Skeletal muscle satellite cell (primary cell): ENCODE results near the gene MYH11.
"Not testable (repeated sequence)": the region's sequence is repeated elsewhere in the genome, so short reads cannot be mapped to it uniquely, and the experiment has no call there.

ENCODE experiments used
- H3K27me3 ChIP-seq: 2 replicates; pipeline ENCODE4 v1.7.0; 2013; ENCODE audit warnings: low read length; ENCODE audit not compliant: control insufficient read depth, insufficient read depth
- H3K36me3 ChIP-seq: 2 replicates; pipeline ENCODE4 v1.7.0; 2013; ENCODE audit warnings: mild to moderate bottlenecking, control low read depth, low read length; ENCODE audit not compliant: insufficient read depth
- H3K4me1 ChIP-seq: 2 replicates; pipeline ENCODE4 v1.7.0; 2013; ENCODE audit warnings: low read length; ENCODE audit not compliant: control insufficient read depth, insufficient read depth
- H3K4me2 ChIP-seq: 2 replicates; pipeline ENCODE4 v1.7.0; 2013; ENCODE audit warnings: mild to moderate bottlenecking, low read length
- H3K4me3 ChIP-seq: 2 replicates; pipeline ENCODE4 v1.7.0; 2013; ENCODE audit warnings: low read length
- H3K9ac ChIP-seq: 2 replicates; pipeline ENCODE4 v1.7.0; 2013; ENCODE audit warnings: mild to moderate bottlenecking, low read depth, low read length, moderate library complexity
- H3K9me3 ChIP-seq: replicated peaks from 2 replicates; pipeline ENCODE4 v1.7.0; 2013; ENCODE audit warnings: mild to moderate bottlenecking, control low read depth, low read length

MYH11 gene

DNA sequence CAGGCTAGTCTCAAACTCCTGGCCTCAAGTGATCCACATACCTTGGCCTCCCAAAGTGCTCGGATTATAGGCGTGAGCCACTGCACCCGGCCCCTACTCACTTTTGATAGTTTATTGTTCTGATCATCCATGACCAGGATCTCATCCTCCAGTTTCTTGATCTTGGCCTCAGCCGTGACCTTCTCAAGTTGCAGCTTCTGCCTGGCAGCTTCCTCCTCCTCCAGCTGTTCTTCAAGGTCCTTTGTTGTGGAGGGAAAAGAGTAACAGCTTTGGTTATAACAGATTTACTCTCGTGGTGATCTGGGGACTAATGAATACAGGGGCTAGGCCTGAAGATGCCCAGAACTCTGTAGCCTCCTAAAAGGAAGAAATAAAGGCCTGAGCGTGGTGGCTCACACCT, 116.9 kb downstream of the MYH11 start:
- no peak overlapping the region for H3K9ac ChIP-seq
- H3K27me3 ChIP-seq = no peaks in the 10 kb centered on the region
- no peak overlapping the region for H3K4me3 ChIP-seq
- no peak overlapping the region for H3K4me2 ChIP-seq
- no peaks in the 10 kb centered on the region for H3K9me3 ChIP-seq
- no peaks in the 10 kb centered on the region for H3K36me3 ChIP-seq
- no peaks in the 10 kb centered on the region for H3K4me1 ChIP-seq

DNA sequence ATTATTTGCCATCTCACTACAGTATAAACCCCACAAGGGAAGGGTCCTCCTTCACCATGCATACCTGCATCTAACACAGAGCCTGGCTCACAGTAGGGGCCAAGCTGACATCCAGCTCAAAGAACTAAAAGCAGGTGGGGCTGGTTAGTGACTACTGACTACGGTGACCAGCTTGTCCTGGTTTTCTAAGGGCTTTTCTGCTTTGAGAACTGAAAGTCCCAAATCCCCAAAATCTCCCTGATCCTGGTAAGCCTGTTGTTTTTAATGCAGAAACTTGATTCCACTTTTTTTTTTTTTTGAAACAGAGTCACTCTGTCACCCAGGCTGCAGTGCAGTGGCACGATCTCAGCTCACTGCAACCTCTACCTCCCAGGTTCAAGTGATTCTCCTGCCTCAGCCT, 117.4 kb downstream of the MYH11 start:
- Histone ChIP-seq H3K27me3 (no peaks in the 10 kb centered on the region), H3K36me3 (no peaks in the 10 kb centered on the region), H3K4me3 (no peak overlapping the region), H3K9me3 (no peaks in the 10 kb centered on the region), H3K4me1 (no peaks in the 10 kb centered on the region), H3K4me2 (no peak overlapping the region), H3K9ac (no peak overlapping the region)

DNA sequence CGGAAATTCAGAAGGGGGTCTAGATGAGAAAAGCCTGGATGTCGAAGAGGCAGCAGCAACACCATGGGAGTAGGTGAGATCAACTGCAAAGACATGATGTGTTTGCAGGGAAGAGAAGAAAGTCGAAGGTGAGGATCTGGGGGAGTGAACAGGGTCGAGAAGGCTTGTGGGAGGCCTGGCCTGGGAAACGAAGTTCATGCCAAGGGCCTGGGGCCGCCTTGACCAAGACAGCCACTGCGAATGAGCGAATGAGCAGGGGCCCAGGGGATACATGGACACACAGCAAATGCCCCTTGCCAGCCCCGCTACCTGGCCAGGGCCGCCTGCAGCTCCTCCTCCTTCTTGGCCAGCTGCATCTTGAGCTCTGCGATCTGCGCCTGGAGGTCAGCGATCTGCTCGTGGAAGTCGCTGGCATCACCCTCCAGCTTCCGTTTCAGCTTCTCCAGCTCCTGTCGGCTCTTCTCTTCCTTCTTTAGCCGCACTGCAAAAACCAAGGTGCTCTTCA, 119.6 kb downstream of the MYH11 start:
- no peak overlapping the region for H3K4me2 ChIP-seq
- H3K4me1 ChIP-seq = peaks cover 6% of the 10 kb centered on the region
- H3K4me3 ChIP-seq = no peak overlapping the region
- H3K36me3 ChIP-seq = no peaks in the 10 kb centered on the region
- no peak overlapping the region for H3K9ac ChIP-seq
- H3K27me3 ChIP-seq = no peaks in the 10 kb centered on the region
- no peaks in the 10 kb centered on the region for H3K9me3 ChIP-seq

- H3K36me3 ChIP-seq = no peaks in the 10 kb centered on the region
- no peak overlapping the region for H3K4me3 ChIP-seq
- no peak overlapping the region for H3K9ac ChIP-seq
- no peaks in the 10 kb centered on the region for H3K9me3 ChIP-seq
- H3K4me1 ChIP-seq = peaks cover 6% of the 10 kb centered on the region
- H3K27me3 ChIP-seq = no peaks in the 10 kb centered on the region
- H3K4me2 ChIP-seq = no peak overlapping the region
Observed at GRCh38 chr16:15736529-15736928, 120.3 kb downstream of the MYH11 start.

- no peaks in the 10 kb centered on the region for H3K27me3 ChIP-seq
- H3K9me3 ChIP-seq = no peaks in the 10 kb centered on the region
- H3K4me3 ChIP-seq = no peak overlapping the region
- H3K4me1 ChIP-seq = peaks cover 6% of the 10 kb centered on the region
- no peak overlapping the region for H3K4me2 ChIP-seq
- no peaks in the 10 kb centered on the region for H3K36me3 ChIP-seq
- H3K9ac ChIP-seq = no peak overlapping the region
Observed at GRCh38 chr16:15735610-15736009, 121.2 kb downstream of the MYH11 start.

- no peak overlapping the region for H3K9ac ChIP-seq
- no peaks in the 10 kb centered on the region for H3K27me3 ChIP-seq
- no peaks in the 10 kb centered on the region for H3K9me3 ChIP-seq
- H3K4me3 ChIP-seq = no peak overlapping the region
- H3K4me1 ChIP-seq = peaks cover 6% of the 10 kb centered on the region
- H3K36me3 ChIP-seq = no peaks in the 10 kb centered on the region
- no peak overlapping the region for H3K4me2 ChIP-seq
Observed at GRCh38 chr16:15732416-15732815, 124.4 kb downstream of the MYH11 start.

DNA sequence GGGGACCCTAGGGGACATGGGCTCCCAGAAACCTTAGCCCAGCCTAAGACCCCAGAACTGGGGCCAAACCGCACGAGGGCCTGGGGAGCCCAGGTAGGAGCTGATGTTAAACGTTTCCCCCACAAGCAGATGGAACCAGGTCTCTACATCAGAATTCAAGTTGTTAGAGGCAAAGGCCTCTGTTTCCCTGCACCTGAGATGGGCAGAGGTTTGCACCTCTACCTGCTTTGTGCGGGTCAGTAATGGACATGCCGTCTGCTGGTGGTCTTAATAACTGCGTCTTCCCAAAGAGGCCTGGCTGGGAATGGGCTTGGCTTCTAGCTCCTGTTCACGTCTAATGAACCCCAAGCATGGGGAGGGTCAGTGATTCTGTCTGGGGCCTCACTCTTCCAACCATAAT, 127.7 kb downstream of the MYH11 start:
- Histone ChIP-seq H3K27me3 (no peaks in the 10 kb centered on the region), H3K9ac (no peak overlapping the region), H3K4me1 (peaks cover 6% of the 10 kb centered on the region), H3K9me3 (no peaks in the 10 kb centered on the region), H3K4me3 (no peak overlapping the region), H3K36me3 (peaks cover 16% of the 10 kb centered on the region), H3K4me2 (no peak overlapping the region)

GRCh38 chr16:15727697-15728096, 129.1 kb downstream of the MYH11 start:
- not testable (repeated sequence) for H3K4me1 ChIP-seq, H3K27me3 ChIP-seq, H3K9me3 ChIP-seq, H3K4me2 ChIP-seq, H3K9ac ChIP-seq, H3K4me3 ChIP-seq
- H3K36me3 ChIP-seq = peaks cover 16% of the 10 kb centered on the region

GRCh38 chr16:15726715-15727114, 130.1 kb downstream of the MYH11 start:
- H3K36me3 ChIP-seq = peaks cover 16% of the 10 kb centered on the region
- no peak overlapping the region for H3K4me2 ChIP-seq
- H3K9me3 ChIP-seq = no peaks in the 10 kb centered on the region
- H3K4me3 ChIP-seq = no peak overlapping the region
- no peaks in the 10 kb centered on the region for H3K4me1 ChIP-seq
- H3K27me3 ChIP-seq = no peaks in the 10 kb centered on the region
- H3K9ac ChIP-seq = no peak overlapping the region

DNA sequence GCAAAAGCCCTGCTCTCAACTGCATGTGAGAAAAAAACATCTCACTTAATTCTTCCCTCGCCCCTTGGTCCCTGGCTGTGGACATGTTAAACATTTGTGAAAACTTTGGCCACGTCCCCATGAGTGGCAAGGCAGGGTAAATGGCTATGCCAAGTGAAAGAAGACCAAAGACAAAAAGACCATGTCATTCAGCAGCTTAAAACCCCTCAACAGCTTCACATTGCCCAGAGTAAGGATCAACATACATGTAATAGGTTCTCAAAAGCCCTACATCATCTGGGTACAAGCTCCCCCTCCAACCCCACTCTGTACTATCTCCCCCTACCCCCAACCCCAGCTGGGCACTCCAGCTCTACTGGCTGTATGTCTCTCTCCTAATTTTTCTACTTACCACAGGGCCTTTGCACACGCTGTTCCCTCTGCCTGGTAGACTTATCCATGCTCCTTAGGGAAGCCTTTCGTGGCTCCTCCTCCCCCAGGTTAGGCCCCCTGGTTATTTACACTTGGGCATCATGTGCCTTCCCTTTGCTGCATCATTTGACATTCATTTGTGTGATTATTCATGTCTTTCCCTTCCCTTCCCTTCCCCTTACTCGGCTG, 131.1 kb downstream of the MYH11 start:
- Histone ChIP-seq H3K36me3 (peaks cover 16% of the 10 kb centered on the region), H3K4me2 (no peak overlapping the region), H3K27me3 (no peaks in the 10 kb centered on the region)

GRCh38 chr16:15723808-15724207, 133.0 kb downstream of the MYH11 start:
- Histone ChIP-seq H3K4me3 (no peak overlapping the region), H3K4me1 (no peaks in the 10 kb centered on the region), H3K4me2 (no peak overlapping the region), H3K9ac (no peak overlapping the region), H3K27me3 (no peaks in the 10 kb centered on the region), H3K9me3 (no peaks in the 10 kb centered on the region), H3K36me3 (peaks cover 16% of the 10 kb centered on the region)

More for the DNA sequence above, 131.1 kb downstream of the MYH11 start:
- no peaks in the 10 kb centered on the region for H3K4me1 ChIP-seq
- no peak overlapping the region for H3K9ac ChIP-seq
- no peak overlapping the region for H3K4me3 ChIP-seq
- no peaks in the 10 kb centered on the region for H3K9me3 ChIP-seq

DNA sequence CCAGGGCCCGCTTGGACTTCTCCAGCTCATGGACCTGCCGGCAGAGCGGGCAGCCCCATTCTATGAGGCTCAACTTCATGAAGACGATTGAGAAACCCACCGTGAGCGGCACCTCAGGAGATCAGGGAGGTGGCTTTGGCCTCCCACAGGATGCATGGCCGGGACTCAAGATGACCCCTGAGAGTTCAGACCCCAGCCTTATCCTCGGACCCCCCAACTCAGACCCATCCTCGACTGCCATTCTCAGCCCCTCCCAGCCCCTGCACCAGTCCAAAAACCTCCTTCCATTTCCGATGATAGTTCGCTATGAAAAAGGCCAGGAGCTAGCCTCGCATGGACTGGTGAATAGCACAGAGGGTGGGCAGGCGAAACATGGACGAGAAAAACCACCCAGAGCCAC, 135.8 kb downstream of the MYH11 start:
- Histone ChIP-seq H3K9me3 (no peaks in the 10 kb centered on the region), H3K4me2 (no peak overlapping the region), H3K4me3 (no peak overlapping the region), H3K9ac (no peak overlapping the region), H3K4me1 (no peaks in the 10 kb centered on the region), H3K27me3 (no peaks in the 10 kb centered on the region), H3K36me3 (peaks cover 19% of the 10 kb centered on the region)
